Germinal center (tissue), 1 donor: Measurements from ENCODE around the gene TKFC.
"Not testable (repeated sequence)": the region's sequence is repeated elsewhere in the genome, so short reads cannot be mapped to it uniquely, and the experiment has no call there.

Source experiments
- DNase-seq: peaks from one replicate; pipeline ENCODE4 v3.0.0; 2012; ENCODE audit warnings: mixed read lengths, low spot score

The TKFC gene

GRCh38 chr11:61368646-61369045 is 35.6 kb downstream of the TKFC start:
- DNase-seq, result no peak

- DNase-seq, result no peak
Observed at GRCh38 chr11:61369372-61370348, 36.6 kb downstream of the TKFC start.

GRCh38 chr11:61370349-61371005 is 37.4 kb downstream of the TKFC start:
- DNase-seq, result no peak

- no peak for DNase-seq
Observed at GRCh38 chr11:61372659-61373420, 39.8 kb downstream of the TKFC start.

GRCh38 chr11:61375761-61376108 is 42.7 kb downstream of the TKFC start:
- DNase-seq, result no peak

- DNase-seq, result no peak
Observed at GRCh38 chr11:61377461-61378160, 44.6 kb downstream of the TKFC start.

- no peak for DNase-seq
Observed at GRCh38 chr11:61378713-61379313, 45.8 kb downstream of the TKFC start.

GRCh38 chr11:61380884-61381283 is 47.9 kb downstream of the TKFC start:
- no peak for DNase-seq

GRCh38 chr11:61383859-61384258 is 50.8 kb downstream of the TKFC start:
- DNase-seq, result not testable (repeated sequence)

GRCh38 chr11:61384271-61385242 is 51.5 kb downstream of the TKFC start:
- DNase-seq, result no peak

GRCh38 chr11:61390161-61390560 is 57.1 kb downstream of the TKFC start:
- DNase-seq, result no peak

GRCh38 chr11:61392981-61393595 is 60.1 kb downstream of the TKFC start:
- DNase-seq, result peak; percentile 42
